ENCODE data around the gene ANO2.

Gene ANO2

GRCh38 chr12:5723711-5724252 lies 221.3 kb downstream of the ANO2 start:
- no peak for DNase-seq (ENCODE audit: low read depth)

DNA sequence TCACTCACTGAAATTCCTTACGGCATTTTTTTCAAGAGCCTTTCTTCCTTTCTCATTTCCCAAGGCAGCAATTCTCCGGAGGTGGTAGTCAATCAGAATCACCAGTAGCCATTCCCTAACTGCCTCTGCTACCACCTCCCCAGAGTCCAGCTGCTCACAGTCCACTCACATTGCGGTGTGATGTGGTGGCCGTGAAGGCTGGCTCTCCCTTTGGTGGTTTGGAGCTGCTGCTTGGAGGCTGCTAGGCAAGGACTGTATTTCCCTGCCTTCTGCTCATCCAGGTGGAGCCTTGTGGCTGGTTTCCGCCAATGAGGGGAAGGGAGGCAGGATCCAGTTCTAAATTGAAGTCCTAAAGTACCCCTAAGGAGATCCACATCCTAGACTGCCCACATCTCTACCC lies 222.0 kb downstream of the ANO2 start:
- no peak for DNase-seq (ENCODE audit: low read depth)

GRCh38 chr12:5720381-5721005 lies 224.6 kb downstream of the ANO2 start:
- no peak for DNase-seq (ENCODE audit: low read depth)

DNA sequence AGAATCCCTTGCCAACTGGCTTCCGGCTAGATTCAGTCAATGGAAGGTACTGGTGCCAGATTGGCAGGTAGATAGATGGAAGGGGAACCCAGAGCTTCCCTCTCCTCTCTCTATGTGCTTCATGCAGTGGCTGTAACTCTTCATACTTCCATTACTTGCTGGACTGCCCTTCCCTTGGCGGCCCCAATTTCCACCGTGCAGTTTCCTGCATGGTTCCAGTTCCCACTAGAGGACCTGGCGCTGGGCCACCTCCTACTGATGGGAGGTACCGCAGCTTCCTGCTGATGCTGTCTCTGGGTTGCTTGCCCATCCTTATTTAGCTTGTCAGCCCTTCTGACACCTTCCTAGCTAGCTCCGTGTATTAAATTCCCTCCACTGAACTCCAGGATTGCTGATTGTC lies 226.4 kb downstream of the ANO2 start:
- DNase-seq (ENCODE audit: low read depth): no peak

- no peak for DNase-seq (ENCODE audit: low read depth)
Observed at GRCh38 chr12:5718073-5718472, 227.0 kb downstream of the ANO2 start.

- DNase-seq (ENCODE audit: low read depth): no peak
Observed at GRCh38 chr12:5716976-5717375, 228.1 kb downstream of the ANO2 start.

- DNase-seq (ENCODE audit: low read depth): no peak
Observed at GRCh38 chr12:5716201-5716600, 228.9 kb downstream of the ANO2 start.

DNA sequence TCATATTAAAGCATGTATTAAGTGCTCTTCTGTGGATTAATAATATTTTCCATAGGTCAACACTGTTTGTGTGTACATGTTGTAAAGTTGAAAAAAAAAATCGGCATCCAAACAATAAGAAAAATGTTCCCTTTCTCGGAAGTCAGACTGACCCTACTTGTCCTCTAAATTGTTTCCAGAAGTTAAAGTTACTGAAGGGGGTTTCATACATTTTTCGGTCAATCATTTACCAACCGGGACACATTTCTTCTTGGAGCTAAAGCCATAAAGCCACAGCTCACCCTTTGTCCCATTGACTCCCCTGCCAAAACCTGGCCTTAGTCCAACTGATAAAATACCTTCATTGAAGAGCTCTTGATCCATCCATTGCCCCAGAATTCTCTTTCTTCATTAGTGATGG lies 230.0 kb downstream of the ANO2 start:
- no peak for DNase-seq (ENCODE audit: low read depth)

DNA sequence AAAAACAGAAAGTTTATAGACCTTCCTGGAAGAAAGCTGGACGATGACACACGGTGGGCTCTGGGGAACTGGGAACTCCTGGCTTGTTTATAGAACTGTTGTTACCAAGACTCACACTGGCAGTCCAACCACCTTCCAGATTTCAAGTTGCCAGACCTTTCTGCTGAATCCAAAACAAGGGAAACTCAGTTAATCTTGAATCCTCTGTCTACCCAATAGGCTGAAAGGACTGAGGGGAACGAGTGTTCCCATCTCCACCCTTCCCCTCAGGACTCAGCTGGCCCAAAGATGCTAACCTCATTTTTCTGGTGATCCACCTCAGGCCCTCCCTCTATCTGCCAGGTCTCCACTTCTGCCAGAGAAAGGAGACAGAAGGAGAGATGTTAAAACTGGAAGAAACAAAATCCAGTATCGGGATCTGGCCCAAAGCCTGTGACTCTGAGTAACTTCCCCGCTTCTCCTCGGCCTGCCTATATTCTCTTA lies 231.4 kb downstream of the ANO2 start:
- no peak for DNase-seq (ENCODE audit: low read depth)

GRCh38 chr12:5710260-5710878 lies 234.7 kb downstream of the ANO2 start:
- no peak for DNase-seq (ENCODE audit: low read depth)

- no peak for DNase-seq (ENCODE audit: low read depth)
Observed at GRCh38 chr12:5708371-5708770, 236.7 kb downstream of the ANO2 start.

- no peak for DNase-seq (ENCODE audit: low read depth)
Observed at GRCh38 chr12:5706247-5706646, 238.8 kb downstream of the ANO2 start.

- DNase-seq (ENCODE audit: low read depth): no peak
Observed at GRCh38 chr12:5705791-5706190, 239.3 kb downstream of the ANO2 start.

GRCh38 chr12:5694759-5695409 lies 250.2 kb downstream of the ANO2 start:
- DNase-seq (ENCODE audit: low read depth): no peak

DNA sequence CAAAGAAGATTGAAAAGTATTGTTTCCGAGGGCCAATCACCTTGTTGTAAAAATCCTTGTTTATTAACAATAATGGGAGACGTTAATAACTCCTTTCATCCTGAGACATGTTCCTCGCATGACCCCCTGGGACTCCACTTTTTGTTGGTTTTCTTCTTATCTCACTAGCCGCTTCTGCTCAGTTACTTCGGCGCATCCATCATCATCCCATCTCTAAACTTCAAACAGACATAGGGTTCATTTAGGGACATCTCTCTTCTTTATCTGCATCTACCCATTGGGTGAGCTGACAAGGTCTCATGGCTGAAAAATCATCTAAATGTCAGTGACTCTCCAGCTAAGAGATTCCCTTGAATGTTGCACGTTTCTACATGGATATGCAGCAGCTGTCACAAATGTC lies 252.2 kb downstream of the ANO2 start:
- no peak for DNase-seq (ENCODE audit: low read depth)

- no peak for DNase-seq (ENCODE audit: low read depth)
Observed at GRCh38 chr12:5691943-5692342, 253.1 kb downstream of the ANO2 start.

DNA sequence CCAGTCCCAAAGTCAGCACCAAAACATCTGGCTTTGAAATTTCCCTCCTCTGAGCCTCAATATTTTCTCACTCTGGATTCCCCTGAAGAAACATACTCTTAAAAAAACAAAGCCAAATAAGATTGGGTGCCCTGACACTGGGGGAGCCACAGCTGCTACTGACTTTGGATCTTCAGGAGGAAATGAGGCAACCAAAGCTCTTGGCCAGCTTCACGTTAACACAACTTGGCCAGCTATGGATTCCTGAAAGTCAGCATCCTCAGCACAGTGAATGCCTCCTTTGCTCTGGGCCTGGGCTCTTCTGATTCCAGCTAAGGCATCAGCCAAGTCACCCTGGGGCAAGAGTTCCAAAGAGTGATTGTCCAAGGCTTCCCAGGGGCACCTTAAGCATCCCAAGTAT lies 254.8 kb downstream of the ANO2 start:
- DNase-seq (ENCODE audit: low read depth): no peak

- no peak for DNase-seq (ENCODE audit: low read depth)
Observed at GRCh38 chr12:5689773-5690172, 255.3 kb downstream of the ANO2 start.

DNA sequence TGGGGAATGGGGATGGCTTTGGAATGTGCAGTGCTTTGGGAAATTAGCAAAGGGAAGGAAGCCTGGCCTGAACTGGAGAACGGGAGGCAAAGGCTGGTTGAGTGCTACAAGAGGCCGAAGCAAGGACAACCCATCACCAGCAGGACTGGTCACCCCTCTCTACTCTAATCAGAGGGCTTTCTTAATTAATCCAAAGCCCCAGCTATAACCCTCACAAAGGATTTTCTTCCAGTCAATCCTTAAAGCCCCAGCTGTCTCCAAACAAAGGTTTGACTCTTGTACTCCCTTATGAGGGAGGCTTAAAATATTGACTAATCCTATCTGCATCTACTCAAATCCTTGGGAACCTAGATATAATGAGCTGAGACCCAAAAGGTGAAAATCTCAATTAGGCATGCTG lies 256.8 kb downstream of the ANO2 start:
- no peak for DNase-seq (ENCODE audit: low read depth)

DNA sequence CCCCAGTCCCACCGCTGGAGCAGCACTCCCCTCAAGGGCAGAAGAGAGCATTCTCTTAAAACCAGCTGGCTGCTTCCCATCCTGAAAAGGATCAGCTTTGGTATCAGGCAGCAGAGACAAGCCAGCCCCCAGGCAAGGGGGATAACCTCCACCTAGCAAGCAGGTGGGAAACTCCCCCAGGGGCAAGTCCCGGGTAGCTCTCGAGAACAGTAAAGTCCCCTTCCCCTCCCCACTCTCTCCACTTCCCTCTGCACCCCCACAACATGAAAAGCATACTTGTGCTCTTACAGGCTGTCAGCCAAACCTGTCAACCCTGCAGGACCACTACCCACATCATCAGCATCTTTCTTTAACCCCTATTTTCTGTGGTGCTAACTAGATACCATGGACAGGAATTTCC lies 259.1 kb downstream of the ANO2 start:
- DNase-seq (ENCODE audit: low read depth): no peak

DNA sequence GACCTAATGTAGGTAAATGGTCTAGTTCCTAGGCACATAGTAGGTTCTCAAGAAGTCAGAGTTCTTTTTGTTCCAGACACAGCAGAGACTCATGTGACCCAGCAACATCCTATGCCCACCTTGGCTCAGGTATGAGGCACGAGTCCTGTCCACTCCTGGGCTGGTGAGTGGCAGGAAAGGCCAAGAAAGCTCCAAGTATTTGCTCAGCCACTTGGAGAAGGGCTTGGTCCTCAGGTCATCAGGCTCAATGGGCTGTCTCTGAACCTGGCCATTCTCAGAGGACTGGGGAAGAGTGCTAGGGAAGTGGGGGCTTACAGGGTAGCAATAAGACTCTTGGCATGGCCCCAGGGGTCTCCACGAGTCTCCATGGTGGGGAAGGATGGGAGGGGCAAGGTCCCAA lies 260.1 kb downstream of the ANO2 start:
- DNase-seq (ENCODE audit: low read depth): no peak

GRCh38 chr12:5682581-5682980 lies 262.5 kb downstream of the ANO2 start:
- no peak for DNase-seq (ENCODE audit: low read depth)

- DNase-seq (ENCODE audit: low read depth): no peak
Observed at GRCh38 chr12:5678176-5678575, 266.9 kb downstream of the ANO2 start.
